ENCODE measurements around the gene TEKT5.

Gene TEKT5

DNA sequence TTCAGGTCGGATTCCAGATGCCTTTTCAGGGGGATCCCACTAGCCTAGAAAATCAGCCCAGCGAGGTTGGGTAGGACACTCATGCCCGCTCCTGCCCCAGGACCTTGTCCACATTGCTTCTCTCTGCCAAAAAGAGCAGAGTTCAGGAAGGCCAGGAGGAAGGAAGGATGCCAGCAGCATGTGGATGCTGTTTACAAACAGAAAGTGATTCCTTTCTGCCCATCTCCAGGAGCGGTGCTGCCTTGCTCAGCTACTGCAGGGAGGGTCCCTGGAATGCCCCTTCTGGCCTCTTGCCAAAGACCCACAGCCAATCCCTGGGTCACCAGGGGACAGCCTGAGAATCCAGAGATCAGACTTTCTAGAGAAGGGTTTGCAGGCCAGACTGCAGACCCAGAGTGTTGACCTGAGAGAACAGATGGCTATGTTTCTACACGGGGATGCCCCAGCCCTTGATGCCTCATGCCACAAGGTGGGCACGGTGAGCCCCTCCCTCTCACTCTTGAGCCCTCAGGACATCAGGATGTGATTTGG, 82.0 kb downstream of the TEKT5 start:
- H3K4me3 ChIP-seq (ENCODE audit: low read depth, low read length): no peak overlapping the region

DNA sequence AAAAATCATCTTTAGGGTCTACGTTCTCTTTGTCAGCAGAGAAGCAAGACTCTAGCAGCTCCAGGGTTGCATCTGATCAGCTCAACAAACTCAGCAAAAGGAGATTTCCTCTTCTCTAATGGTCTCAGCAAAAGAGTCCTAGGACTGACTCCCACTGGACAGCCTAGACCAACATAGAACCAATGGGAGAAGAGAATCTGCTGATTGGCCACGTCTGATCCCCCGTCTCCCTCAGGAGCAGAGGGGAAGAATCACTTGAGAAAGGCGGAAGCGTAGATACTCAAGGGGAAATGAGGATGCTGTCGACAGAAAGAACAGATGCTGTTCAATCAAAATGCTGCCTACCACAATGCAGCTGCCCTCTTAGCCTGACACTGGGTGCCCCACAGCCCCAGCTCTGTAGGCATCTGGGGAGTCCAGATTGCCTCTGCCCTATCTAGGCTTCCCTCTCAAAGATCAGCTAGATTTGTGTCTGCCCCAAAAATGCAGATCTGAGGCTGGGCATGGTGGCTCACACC, 82.8 kb downstream of the TEKT5 start:
- H3K4me3 ChIP-seq (ENCODE audit: low read depth, low read length): no peak overlapping the region

DNA sequence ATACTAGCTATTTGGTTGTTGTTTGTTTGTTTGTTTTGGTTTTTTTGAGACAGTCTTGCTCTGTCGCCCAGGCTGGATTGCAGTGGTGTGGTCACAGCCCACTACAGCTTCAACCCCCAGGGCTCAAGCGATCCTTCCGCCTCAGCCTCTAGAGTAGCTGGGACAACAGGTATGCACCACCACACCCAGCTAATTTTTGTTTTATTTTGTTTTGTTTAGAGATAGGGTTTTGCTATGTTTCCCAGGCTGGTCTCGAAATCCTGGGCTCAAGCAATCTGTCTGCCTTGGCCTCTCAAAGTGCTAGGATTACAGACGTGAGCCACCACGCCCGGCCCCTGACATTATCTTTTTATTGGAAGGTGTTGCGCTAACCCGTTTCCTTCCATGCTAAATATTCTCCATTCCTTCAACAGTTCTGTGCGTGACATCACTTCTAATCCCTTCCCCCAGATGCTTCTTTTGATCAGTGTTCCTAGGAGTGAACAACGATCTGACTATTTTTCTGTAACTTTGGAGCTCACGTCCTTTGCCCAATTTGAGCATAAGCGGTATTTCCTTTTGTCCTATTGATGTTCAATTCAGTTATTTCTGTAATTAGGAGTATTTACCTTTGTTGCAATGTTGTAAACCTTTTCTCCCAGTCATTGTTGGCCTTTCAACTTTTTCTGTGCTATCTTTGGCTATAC, 84.1 kb downstream of the TEKT5 start:
- no peak overlapping the region for H3K4me3 ChIP-seq (ENCODE audit: low read depth, low read length)

DNA sequence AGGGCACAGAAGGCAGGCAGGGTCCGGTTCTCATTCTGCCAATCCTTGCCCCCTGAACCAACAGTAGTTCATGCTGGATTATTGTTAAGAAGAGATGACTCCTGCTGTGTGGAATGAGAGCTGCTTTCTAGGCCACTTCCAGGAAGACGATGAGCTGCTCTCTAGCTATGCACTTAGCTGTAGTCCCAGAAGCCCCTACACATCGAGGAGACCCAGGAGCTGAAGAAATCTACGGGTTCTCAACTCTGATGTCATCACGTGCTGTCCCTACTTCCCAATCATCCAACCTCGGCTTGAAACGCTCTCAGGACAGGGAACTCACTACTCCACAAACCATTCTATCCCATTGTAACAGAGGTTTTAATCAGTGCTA, 85.3 kb downstream of the TEKT5 start:
- no peak overlapping the region for H3K4me3 ChIP-seq (ENCODE audit: low read depth, low read length)

DNA sequence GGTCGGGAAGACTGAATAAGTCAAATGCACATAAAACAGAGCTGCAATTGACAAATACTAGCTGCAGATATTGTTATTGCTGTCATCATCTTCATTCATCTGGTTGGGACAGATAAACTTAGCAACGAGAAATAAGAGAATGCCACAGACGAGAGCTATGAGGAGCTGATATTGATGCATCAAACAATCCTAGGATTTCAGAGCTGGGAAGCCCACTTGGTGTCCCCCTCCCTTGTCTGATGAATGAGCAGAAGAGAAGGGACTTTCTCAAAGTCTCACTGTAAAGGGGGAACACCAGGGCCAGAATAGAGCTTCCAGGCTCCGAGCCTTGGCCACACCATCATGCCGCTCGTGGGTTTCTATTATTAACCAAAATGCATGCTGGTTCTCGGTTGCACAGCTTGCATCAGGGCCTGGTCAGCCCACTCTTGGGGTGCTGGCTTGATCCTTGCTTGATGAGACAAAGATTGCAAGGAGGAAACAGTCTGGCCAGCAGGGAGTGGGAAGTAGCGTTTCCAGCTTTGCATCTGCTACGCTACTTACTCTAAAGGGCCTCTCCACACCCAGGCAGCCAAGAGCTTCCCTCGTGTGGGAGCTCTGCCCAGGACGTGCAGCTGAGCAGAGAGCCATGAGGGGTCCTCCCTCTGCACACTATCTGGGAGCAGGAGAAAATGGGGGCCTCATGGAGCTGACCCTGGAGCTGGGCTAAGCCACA, 85.9 kb downstream of the TEKT5 start:
- H3K4me3 ChIP-seq (ENCODE audit: low read depth, low read length): no peak overlapping the region

DNA sequence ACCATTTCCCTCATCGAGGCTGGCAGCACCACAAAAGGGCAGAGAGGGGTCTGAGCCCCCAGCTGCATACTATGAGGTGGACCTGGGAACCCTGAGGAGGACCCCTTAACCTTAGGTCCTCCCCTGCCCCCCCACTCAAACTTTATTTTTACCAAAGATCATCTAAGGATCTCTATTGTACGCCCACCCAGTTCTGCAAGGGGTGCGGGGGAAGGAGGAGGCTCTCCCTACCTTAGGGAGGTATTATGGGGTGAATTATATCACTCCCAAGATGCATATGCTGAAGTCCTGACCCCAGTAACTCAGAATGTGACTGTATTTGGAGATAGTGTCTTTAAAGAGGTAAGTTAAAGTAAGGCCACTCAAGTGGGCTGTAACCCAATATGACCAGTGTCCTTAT, 87.6 kb downstream of the TEKT5 start:
- no peak overlapping the region for H3K4me3 ChIP-seq (ENCODE audit: low read depth, low read length)

DNA sequence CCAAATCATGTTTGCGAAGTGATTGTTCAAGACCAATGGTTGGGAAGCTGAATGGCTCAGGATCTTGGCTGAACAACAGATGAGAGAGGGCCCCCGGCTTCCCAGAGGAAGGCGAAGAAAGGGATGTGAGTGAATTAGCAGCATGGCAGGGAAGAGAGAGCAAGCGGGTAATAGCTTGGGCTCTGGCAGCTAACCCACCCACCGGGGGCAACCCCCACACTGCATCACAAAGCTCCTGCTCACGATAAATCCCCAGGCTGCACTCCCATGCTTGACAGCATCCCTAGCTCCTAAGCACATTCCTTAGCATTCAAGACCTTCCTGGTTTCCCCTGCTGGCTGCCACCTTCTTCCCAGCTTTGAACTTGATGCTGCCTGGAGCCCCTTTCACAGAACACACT, 88.1 kb downstream of the TEKT5 start:
- H3K4me3 ChIP-seq (ENCODE audit: low read depth, low read length): no peak overlapping the region

DNA sequence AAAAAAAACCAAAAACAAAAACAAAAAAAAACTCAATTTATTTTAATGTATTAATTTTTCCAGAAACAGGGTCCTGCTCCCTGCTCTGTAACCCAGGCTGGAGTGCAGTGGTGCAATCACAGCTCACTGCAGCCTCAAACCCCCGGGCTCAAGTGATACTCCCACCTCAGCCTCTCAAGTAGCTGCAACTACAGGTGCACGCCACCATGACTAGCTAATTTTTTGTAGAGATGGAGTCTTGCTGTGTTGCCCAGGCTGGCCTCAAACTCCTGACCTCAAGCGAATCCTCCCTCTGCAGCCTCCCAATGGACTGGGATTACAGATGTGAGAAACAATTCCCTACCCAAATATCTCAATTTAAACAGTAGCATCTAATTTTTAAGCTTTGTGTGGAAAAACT, 89.1 kb downstream of the TEKT5 start:
- H3K4me3 ChIP-seq (ENCODE audit: low read depth, low read length): no peak overlapping the region

DNA sequence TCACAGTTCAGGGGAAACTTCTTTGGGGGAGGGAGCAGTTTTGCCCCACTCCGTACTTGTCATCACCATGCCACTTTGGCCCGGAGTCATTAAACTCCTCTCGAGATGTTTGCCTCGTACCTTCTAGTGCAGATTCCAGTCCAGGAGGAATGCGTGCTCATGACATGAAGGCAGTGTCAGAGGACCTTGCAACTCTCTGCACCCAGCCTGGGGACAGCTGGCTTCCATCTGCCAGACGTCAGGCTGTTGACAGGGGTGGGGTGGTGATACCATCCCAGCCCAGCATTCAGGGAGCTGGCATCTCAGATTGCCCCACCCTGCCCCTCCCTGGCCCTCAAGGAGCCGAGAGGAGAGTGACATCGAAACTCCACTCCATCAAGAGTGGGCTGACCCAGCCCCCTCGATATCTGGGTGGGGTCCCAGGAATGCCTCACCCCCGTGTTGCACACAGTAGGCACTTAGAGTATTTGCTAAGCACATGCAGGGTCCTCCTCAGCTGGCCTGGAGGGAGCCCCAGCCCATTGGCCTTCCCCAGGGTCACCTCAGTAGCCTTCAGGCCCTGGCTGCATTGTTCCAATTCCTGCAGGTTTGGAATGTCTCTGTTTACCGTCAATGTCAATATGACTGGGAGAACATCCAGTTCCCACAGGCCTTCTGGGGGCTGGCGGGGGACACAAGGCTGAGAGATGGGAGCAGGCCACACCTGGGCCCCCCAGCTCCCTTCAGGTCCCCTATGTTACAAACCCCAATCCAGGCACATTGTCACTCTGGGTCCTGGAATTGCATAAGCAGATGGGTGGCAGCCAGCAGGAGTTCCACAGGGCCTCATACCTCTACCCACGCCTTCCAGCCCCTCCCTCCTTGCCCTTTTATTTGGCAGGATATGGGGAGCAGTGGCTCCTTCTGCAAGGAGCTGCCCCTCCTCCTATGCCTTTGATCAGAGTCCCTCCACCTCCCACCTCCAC, 93.0 kb downstream of the TEKT5 start:
- no peak overlapping the region for H3K4me3 ChIP-seq (ENCODE audit: low read depth, low read length)

DNA sequence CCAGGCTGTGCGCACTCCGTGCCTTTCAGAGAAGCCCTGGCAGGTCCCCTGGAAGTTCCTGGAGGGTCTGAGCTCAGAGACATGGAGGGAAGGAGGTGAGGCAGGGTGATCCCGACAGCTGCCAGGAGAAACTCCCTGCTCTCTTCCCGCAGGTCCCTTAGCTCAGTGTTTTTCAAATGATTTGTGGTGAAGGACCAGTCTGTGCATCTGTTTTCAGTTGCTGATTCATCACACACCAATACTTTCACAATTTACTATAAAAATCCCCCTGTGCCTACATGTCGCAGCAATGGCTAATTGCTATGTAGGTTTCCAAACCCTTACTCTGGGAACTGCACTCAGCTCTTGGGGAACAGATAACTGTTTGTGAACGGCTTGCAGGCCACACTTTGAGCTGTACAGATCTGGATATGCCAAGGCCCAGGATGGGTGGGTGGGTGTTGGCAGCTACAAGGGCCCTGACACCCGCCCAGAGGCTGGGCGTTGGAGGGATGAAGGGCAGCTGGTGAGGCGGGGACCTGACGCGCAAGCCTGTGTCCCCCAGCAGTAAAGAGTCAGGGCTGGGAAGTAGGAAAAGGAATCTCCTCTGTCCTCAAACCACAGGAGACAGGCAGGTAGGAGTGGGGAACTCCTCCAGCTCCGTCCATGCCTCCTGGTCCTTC, 93.8 kb downstream of the TEKT5 start:
- H3K4me3 ChIP-seq (ENCODE audit: low read depth, low read length): no peak overlapping the region

DNA sequence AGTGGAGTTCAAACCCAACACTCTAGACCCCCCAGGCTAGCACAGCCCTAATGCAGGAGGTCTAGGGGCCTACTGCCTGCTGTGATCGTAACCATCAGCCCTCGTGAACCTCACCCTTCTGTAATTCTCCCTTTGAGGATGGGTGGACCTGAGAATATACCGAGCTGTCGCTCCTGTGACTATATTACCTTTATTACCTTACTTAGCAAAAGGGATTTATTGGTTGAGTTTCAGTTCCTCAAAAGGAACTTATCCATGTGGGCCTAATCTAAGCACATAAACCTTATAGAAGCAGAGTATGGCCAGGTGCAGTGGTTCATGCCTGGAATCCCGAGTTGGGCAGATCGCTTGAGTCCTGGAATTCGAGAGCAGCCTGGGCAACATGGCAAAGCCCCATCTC, 95.1 kb downstream of the TEKT5 start:
- no peak overlapping the region for H3K4me3 ChIP-seq (ENCODE audit: low read depth, low read length)

DNA sequence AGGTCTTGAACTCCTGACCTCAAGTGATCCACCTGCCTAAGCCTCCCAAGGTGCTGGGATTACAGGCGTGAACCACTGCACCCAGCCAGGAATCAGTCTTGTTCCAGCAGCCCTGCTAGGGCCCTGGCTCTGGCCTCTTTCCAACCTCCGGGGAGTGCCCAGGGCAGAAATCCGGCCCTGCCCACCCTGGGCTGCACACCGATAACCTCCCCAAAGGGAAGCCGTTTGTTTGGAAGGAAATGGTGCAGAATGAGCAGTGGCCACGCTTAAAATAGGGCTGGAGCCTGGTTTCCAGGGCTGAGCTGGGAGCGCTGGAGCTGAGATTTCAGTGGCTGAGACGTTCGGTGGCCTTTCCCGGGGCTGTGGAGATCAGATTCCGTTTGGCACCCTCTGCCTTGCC, 96.6 kb downstream of the TEKT5 start:
- no peak overlapping the region for H3K4me3 ChIP-seq (ENCODE audit: low read depth, low read length)

DNA sequence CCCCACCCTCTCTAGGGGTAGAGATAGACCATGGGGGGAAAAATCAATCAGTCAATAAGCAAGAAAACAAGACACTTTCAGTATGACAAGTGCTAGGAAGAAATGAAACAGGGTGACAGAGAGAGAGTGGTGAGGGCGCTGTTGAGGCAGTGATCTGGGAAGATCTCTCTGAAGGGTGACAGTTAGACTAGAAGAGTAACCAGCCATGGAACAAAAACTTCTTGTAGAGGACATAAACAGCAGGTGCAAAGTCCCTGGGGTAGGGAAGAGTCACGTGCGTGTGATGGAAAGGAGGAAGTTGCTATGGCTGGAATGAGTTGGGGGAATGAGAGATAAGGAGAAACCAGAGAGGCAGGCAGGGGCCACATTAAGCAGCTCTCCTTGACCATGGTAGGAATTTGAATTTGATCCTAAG, 97.5 kb downstream of the TEKT5 start:
- H3K4me3 ChIP-seq (ENCODE audit: low read depth, low read length): no peak overlapping the region

DNA sequence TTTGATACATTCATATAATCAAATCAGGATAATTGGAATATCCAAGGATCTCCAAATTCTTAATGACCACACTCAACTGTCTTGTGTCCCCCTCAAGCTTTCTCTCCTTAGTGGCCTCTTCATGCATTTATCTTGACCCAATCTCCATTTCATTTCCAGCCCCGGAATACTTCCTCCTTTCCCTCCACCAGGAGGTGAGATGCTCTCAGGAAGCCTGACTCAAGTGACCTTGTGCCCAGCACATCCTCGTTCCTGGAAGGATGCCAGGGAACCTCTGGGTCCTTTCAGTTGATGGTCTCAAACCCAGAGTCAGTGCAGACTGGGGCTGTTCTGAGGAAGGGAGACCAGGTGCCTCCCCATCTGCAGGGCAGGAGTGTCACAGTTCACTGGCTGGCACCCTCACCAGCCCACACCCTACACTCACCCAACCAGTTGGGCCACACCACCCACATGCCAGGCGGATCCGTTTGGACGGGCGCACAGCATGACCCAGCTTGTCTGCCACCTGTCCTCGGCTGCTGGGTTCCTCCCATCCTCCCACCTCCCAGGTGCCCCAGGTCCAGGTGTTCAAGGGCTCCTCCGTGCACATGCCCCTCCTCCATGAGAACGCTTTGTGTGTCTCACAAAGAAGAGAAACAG, 100.3 kb downstream of the TEKT5 start:
- no peak overlapping the region for H3K4me3 ChIP-seq (ENCODE audit: low read depth, low read length)

DNA sequence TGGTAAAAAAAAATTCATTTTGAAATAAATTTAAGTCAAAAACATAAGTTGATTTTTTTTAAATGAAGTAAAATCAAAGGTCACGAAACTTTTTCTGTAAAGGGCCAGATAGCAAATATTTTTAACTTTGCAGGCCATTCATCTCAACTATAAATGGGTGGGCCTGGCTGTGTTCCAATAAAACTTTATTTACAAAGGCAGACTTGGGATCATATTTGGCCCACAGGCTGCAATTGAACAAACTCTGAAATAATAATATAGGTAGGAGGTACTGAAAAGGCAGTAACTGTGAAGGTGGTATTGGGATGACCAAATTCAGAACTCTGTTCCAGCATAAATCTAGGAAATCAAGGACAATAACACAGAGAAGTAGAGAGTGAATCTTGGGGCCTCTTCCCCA, 102.1 kb downstream of the TEKT5 start:
- no peak overlapping the region for H3K4me3 ChIP-seq (ENCODE audit: low read depth, low read length)

DNA sequence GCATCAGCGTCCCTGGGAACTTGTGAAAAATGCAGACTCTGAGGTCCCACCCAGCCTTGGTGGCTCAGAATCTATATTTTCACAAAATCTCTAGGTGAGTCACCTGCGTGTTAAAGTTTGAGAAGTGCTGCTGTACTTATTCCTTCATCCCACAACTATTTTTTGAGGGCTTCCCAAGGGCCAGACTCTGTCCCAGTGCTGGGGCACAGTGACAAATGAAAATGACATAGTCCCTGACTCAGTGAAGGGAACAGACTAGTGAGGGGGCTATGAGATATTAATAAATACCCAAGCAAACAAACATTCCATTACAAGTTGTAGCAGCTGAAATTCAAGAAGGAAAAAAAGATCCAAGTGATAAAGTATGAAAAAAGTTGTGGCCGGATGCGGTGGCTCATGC, 104.4 kb downstream of the TEKT5 start:
- no peak overlapping the region for H3K4me3 ChIP-seq (ENCODE audit: low read depth, low read length)

DNA sequence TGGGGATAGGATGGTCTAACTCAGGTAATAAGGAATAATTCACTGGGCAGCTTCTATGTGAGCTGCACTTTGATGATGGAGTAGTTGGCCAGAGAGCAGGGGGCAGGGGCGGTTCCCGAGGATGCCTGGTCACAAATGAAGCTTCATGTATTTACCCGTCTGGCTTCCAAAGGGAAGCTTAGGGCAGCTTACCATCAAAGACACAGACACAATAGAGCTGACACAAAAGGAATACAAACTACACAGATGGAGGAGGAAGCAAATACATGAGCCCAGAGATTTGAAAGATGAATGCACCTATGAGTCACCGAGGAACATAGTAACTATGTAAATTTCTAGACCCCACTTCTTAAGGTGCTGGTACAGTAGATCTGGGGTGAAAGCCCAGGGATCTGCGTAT, 105.6 kb downstream of the TEKT5 start:
- no peak overlapping the region for H3K4me3 ChIP-seq (ENCODE audit: low read depth, low read length)

DNA sequence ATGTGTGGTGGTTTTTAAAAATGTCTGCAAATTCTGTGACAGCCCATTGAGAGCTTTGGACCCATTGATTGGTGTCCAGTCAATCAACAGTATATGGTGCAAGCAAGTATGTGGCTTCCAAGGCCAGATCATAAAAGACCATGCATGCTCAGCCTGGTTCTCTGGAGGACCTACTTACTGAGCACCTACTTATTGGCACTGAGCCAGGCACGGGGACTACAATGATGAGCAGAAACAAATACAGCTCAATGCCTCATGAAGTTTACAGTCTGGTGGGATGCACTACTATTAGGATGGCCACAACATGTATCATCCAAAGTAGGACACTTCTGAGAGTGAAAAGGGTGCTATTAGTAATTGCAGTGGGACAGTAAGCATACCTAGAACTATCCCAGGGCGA, 107.1 kb downstream of the TEKT5 start:
- no peak overlapping the region for H3K4me3 ChIP-seq (ENCODE audit: low read depth, low read length)

DNA sequence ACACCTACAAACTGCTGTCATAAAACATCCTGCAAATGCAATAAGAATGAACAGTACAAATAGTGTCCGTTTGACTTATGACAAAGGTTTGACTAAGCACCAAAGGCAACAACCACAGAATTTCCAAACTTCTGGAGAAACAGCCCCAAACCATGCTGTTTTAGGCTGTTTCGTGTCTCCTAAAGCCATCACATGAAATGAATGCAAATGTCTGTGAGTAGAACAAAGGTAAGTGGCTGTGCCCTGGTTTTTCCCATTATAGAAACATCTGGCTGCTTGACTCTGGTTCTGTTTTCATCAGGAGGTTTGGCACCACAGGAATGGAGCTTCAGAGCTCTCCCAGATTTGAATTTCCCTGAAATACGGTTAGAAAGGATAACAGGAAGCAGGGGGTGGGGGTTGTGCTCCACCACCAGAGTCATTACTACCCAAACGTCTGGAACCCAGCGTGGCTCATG, 109.7 kb downstream of the TEKT5 start:
- H3K4me3 ChIP-seq (ENCODE audit: low read depth, low read length): no peak overlapping the region

DNA sequence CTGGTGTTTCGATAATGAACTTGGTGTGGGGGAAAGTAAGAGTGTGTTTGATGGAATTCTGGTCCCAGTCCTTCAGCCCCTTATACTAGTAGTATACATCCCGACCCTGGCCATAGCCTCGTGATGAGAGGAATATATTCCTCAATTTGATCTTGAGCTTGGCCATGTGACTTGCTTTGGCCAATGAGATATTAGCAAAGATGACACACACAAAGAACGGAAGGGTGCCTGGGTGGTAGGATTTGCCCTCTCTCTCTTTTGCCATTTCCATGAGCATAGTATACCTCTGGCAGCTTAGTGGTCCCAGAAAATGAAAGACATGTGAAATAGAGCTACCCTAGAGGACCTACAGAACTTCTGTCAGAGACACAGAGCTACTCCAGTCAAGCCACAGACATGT, 111.5 kb downstream of the TEKT5 start:
- no peak overlapping the region for H3K4me3 ChIP-seq (ENCODE audit: low read depth, low read length)

Data from iPS-11a (cell line).